ENCODE results near the gene FMN2. TPM values are rescaled to one million over a fixed set of nuclear protein-coding genes. Genes with fewer than 3 reads are reported as not detected.
A peak's percentile ranks its signal among the peaks of the same experiment; 100 is the strongest.

The FMN2 gene
- total RNA-seq, 1 donor from 2014 or later: 1.1 TPM

DNA sequence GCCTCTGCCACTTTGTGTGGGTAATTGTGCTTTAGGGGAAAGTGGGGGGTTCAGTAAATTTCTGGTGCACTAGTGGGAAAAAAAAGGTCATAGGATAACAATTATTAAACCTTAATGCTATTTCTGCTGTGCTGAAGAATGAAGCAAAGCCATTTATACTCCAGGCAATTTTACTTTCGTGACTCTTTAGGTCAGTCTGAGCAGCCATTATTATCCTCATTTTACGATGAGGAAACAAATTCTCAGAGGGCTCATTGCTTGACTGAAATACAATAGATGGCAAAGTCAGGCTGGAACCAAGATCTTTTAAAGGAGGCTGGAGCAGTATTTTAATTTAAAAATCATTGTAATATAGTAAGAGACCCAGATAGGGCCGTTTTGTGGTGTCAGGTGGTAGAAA lies 272.2 kb downstream of the FMN2 start:
- no peaks in the 10 kb centered on the region for H3K4me1 ChIP-seq
- TF ChIP-seq, protein P1, sequence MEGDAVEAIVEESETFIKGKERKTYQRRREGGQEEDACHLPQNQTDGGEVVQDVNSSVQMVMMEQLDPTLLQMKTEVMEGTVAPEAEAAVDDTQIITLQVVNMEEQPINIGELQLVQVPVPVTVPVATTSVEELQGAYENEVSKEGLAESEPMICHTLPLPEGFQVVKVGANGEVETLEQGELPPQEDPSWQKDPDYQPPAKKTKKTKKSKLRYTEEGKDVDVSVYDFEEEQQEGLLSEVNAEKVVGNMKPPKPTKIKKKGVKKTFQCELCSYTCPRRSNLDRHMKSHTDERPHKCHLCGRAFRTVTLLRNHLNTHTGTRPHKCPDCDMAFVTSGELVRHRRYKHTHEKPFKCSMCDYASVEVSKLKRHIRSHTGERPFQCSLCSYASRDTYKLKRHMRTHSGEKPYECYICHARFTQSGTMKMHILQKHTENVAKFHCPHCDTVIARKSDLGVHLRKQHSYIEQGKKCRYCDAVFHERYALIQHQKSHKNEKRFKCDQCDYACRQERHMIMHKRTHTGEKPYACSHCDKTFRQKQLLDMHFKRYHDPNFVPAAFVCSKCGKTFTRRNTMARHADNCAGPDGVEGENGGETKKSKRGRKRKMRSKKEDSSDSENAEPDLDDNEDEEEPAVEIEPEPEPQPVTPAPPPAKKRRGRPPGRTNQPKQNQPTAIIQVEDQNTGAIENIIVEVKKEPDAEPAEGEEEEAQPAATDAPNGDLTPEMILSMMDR (IDR thresholded peaks at IDR 0.05): no peak
- H3K27ac ChIP-seq: no peak overlapping the region
- no peaks in the 10 kb centered on the region for H3K36me3 ChIP-seq
- DNase-seq (no peak), ATAC-seq (no peak)
- H3K27me3 ChIP-seq (ENCODE audit: low read depth): no peaks in the 10 kb centered on the region
- no peak overlapping the region for H3K4me3 ChIP-seq
- intact Hi-C loops (cut with DNase I): no loop called here
- H3K9me3 ChIP-seq: no peaks in the 10 kb centered on the region

DNA sequence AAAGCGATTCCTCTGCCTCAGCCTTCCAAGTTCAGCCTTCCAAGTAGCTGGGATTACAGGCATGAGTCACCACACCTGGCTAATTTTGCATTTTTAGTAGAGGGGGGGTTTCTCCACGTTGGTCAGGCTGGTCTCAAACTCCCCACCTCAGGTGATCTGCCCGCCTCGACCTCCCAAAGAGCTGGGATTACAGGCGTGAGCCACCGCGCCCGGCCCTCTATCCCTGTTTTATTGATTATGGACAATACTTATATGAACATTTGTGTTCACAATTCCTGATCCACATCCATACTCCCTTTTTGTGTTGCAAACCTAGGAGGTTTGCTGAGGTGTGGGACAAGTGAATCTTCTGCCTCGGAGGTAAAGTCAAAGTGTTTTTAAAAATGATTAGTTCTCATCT lies 275.0 kb downstream of the FMN2 start:
- intact Hi-C loops (cut with DNase I): no loop called here
- no peak for DNase-seq
- TF ChIP-seq, protein P1 (IDR thresholded peaks at IDR 0.05): no peak

DNA sequence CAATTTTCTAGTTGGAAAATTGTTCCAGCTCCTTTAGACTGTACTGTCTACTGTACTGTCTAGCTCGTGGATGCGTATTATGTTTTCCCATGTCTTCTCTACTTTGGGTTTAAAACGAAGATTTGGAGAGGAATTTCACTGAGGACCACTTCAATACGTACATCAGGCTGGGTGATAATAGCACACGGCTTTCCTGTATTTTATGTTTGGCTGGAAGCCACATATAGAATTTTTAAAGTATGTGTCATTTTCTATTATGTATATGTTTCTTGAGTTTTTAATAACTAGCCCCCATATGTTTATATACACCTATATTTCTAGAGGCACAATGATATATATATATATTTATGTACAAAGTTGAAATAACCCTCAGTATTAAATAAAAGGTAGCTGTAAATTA lies 293.9 kb downstream of the FMN2 start:
- TF ChIP-seq, protein P1 (IDR thresholded peaks at IDR 0.05): no peak
- ATAC-seq: no peak
- H3K27ac ChIP-seq: no peak overlapping the region
- no peaks in the 10 kb centered on the region for H3K4me1 ChIP-seq
- peaks cover 20% of the 10 kb centered on the region for H3K9me3 ChIP-seq
- no peak for DNase-seq
- no peaks in the 10 kb centered on the region for H3K27me3 ChIP-seq (ENCODE audit: low read depth)
- H3K4me3 ChIP-seq: no peak overlapping the region
- no peaks in the 10 kb centered on the region for H3K36me3 ChIP-seq
- intact Hi-C loops (cut with DNase I): no loop called here

More for the DNA sequence above, 275.0 kb downstream of the FMN2 start:
- Histone ChIP-seq H3K4me1 (no peaks in the 10 kb centered on the region), H3K36me3 (no peaks in the 10 kb centered on the region), H3K4me3 (no peak overlapping the region), H3K27me3 (ENCODE audit: low read depth) (no peaks in the 10 kb centered on the region), H3K9me3 (no peaks in the 10 kb centered on the region), H3K27ac (no peak overlapping the region)
- no peak for ATAC-seq

DNA sequence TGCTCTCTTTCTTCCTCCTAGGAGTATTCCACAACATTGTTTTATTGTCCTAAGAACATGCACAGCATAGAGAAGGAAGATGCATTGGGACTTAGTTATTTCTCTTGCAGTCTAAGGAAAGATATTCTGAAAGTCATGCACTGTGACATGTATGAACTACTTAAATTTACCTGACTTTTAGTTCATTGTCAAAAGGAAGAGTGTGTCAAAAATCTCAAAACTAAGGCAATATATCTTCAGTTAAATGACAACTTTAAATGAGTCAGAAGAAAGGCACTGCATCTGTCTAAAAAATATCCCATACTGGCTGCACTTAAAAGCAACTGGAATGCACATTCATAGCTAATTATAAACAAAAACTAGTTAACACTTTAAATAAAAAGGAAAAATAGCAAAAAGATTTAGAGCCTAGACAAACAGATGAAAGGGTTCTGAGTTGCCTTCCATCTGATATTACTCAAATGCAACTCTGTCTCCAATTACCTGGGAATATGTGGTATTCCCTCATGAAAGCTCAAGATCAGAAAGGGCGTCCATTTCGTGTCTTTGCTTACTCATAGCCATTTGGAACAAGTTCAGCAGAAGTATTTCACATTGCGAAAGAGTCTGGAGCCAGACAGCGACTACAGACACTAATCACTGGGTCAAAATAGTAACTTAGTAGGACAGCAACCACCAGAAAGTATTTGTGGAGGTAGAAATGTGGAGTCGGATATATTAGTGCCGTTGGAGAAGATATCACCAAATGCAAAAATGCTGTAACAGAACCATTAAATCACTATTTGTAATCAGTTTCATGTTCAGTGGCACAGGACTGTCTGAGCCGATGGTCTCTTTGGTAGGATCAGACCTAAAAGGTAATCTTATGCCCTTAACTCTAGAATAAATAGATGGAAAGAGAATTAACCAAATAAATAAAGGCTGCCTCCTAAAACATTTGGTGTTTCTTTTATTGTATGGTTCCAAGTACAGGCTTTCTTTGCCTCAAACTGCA lies 294.6 kb downstream of the FMN2 start:
- H3K9me3 ChIP-seq: peaks cover 15% of the 10 kb centered on the region
- no peaks in the 10 kb centered on the region for H3K27me3 ChIP-seq (ENCODE audit: low read depth)
- peak in 1 of 2 donors; percentile 40 for ATAC-seq
- H3K36me3 ChIP-seq: no peaks in the 10 kb centered on the region
- TF ChIP-seq, protein P1 (IDR thresholded peaks at IDR 0.05): no peak
- intact Hi-C loops (cut with DNase I): no loop called here
- no peak for DNase-seq
- no peaks in the 10 kb centered on the region for H3K4me1 ChIP-seq
- H3K27ac ChIP-seq: no peak overlapping the region
- no peak overlapping the region for H3K4me3 ChIP-seq

DNA sequence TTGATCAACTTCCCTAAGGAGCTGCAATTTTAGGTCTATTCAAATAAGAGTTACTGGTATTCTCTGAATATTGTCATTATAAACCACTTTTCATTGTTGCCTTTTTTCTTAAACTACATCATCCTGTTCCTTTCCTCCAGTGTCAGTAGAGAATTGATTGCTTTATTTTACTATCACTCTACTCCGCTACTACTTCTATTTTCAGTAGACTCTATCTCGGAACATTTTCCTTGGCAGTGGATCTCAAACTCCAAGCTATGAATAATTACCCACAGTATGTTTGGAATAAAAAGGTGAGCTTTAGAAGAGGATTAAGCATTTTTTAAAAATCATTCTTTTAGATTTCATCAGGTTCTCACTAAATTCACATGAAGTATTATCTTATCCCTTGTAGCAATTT lies 295.4 kb downstream of the FMN2 start:
- TF ChIP-seq, protein P1 (IDR thresholded peaks at IDR 0.05): no peak
- intact Hi-C loops (cut with DNase I): no loop called here
- no peak overlapping the region for H3K4me3 ChIP-seq
- H3K4me1 ChIP-seq: no peaks in the 10 kb centered on the region
- peaks cover 7% of the 10 kb centered on the region for H3K9me3 ChIP-seq
- H3K27me3 ChIP-seq (ENCODE audit: low read depth): no peaks in the 10 kb centered on the region
- no peak overlapping the region for H3K27ac ChIP-seq
- ATAC-seq: no peak
- DNase-seq: no peak
- H3K36me3 ChIP-seq: no peaks in the 10 kb centered on the region

Data from lower lobe of right lung (tissue), 2 donors.